Measurements from ENCODE around the gene MIF4GD. TPM values are rescaled to one million over a fixed set of nuclear protein-coding genes. Genes with fewer than 3 reads are reported as not detected.
A peak's percentile ranks its signal among the peaks of the same experiment; 100 is the strongest.

MIF4GD gene
- total and polyA plus RNA-seq, 10 donors: 27.1 to 47.3 (median 36.8) TPM

GRCh38 chr17:75239214-75239613 is 31.8 kb downstream of the MIF4GD start:
- no peaks in the 10 kb centered on the region for H3K9me3 ChIP-seq
- peaks cover 3 to 100% (median 98%) of the 10 kb centered on the region in 6 donors for H3K36me3 ChIP-seq
- H3K27me3 ChIP-seq (replicated peaks in 1 of 7): no peaks in the 10 kb centered on the region
- H3K4me1 ChIP-seq: peaks cover 7 to 61% (median 44%) of the 10 kb centered on the region in 6 donors
- H3K4me3 ChIP-seq: peak overlapping the region in 1 of 8 donors; percentile 21
- DNase-seq: no peak
- TF ChIP-seq POLR2AphosphoS5 (IDR thresholded peaks at IDR 0.05): no peak
- TF ChIP-seq POLR2A (IDR thresholded peaks at IDR 0.05): no peak
- TF ChIP-seq CTCF (IDR thresholded peaks at IDR 0.05 in 8 of 11, conservative IDR thresholded peaks at IDR 0.05 in 3 of 11): no peak
- intact Hi-C loops (cut with DNase I; ENCODE audit: low total_unique reads): no loop called here
- WGBS, 5 donors: 84 to 97% (median 88%) methylated on average over 7 to 12 of the region's 12 CpGs
- H3K27ac ChIP-seq: peak overlapping the region in 4 of 8 donors; percentile 25 to 77 (median 56)

GRCh38 chr17:75238684-75239191 is 32.3 kb downstream of the MIF4GD start:
- 30 to 51% (median 45%) methylated on average over 12 to 13 of the region's 13 CpGs for WGBS, 5 donors
- intact Hi-C loops (cut with DNase I; ENCODE audit: low total_unique reads): no loop called here
- TF ChIP-seq CTCF (IDR thresholded peaks at IDR 0.05 in 8 of 11, conservative IDR thresholded peaks at IDR 0.05 in 3 of 11) (peak; percentile 67 to 89 (median 80)), POLR2AphosphoS5 (IDR thresholded peaks at IDR 0.05) (peak; percentile 63 to 73 (median 70)), POLR2A (IDR thresholded peaks at IDR 0.05) (no peak)

GRCh38 chr17:75238020-75238580 is 32.9 kb downstream of the MIF4GD start:
- Histone ChIP-seq H3K4me1 (peaks cover 7 to 50% (median 34%) of the 10 kb centered on the region in 6 donors), H3K4me3 (no peak overlapping the region), H3K27ac (peak overlapping the region in 4 of 8 donors; percentile 25 to 77 (median 56)), H3K9me3 (no peaks in the 10 kb centered on the region), H3K36me3 (peaks cover 3 to 100% (median 96%) of the 10 kb centered on the region in 6 donors), H3K27me3 (replicated peaks in 1 of 7) (no peaks in the 10 kb centered on the region)
- TF ChIP-seq POLR2AphosphoS5 (IDR thresholded peaks at IDR 0.05) (no peak), POLR2A (IDR thresholded peaks at IDR 0.05) (no peak), CTCF (IDR thresholded peaks at IDR 0.05 in 8 of 11, conservative IDR thresholded peaks at IDR 0.05 in 3 of 11) (no peak)
- no peak for DNase-seq
- intact Hi-C loops (cut with DNase I; ENCODE audit: low total_unique reads): no loop called here
- WGBS, 5 donors: 89 to 95% (median 91%) methylated on average over 7 to 11 of the region's 11 CpGs

More at GRCh38 chr17:75238684-75239191, 32.3 kb downstream of the MIF4GD start:
- Histone ChIP-seq H3K36me3 (peaks cover 3 to 100% (median 96%) of the 10 kb centered on the region in 6 donors), H3K4me1 (peaks cover 7 to 57% (median 40%) of the 10 kb centered on the region in 6 donors), H3K27ac (peak overlapping the region in 4 of 8 donors; percentile 25 to 77 (median 56)), H3K4me3 (peak overlapping the region in 1 of 8 donors; percentile 21), H3K9me3 (no peaks in the 10 kb centered on the region), H3K27me3 (replicated peaks in 1 of 7) (no peaks in the 10 kb centered on the region)
- DNase-seq: peak; percentile 86
